Erythroblast (primary cell): ENCODE data around the gene ZSWIM5.

Source experiments
- GATA1 ChIP-seq: IDR thresholded peaks from 2 replicates; pipeline ENCODE4 v1.6.1; 2011; ENCODE audit warnings: low read depth, mild to moderate bottlenecking, control low read depth, low read length, moderate library complexity
- POLR2A ChIP-seq: IDR thresholded peaks from 2 replicates; pipeline ENCODE4 v1.6.1; 2011; ENCODE audit warnings: mild to moderate bottlenecking, low read length

GRCh38 chr1:45206808-45207623, 611 bp upstream of the ZSWIM5 start:
- no peak for TF ChIP-seq POLR2A
- no peak for TF ChIP-seq GATA1
